ENCODE measurements around the gene RSBN1L. TPM values are rescaled to one million over a fixed set of nuclear protein-coding genes. Genes with fewer than 3 reads are reported as not detected.

The RSBN1L gene
- total and polyA plus RNA-seq, 2 donors (not counting 3 experiments of a cell fraction or from before 2014, with no cell fraction given): 3.0 to 13.1 TPM

GRCh38 chr7:77799078-77799964 is 103.1 kb downstream of the RSBN1L start:
- dilution Hi-C loops (cut with MboI; ENCODE audit: extremely low pct_ligation_motif_present, low sequenced_read_pairs): no loop called here
- Histone ChIP-seq H3K4me3 (replicated peaks in 1 of 3; ENCODE audit: insufficient read depth in 1 of 3, low read depth in 1 of 3, low read length in 3 of 3) (peak overlapping the region; percentile 70 to 92 (median 90)), H3K79me2 (ENCODE audit: control insufficient read depth, insufficient read depth, low read length) (peaks cover 45% of the 10 kb centered on the region), H3K4me1 (ENCODE audit: control insufficient read depth, extremely low read depth, insufficient read depth, low read length) (peaks cover 32% of the 10 kb centered on the region), H3K27ac (ENCODE audit: insufficient read depth, low read depth, low read length) (peak overlapping the region; percentile 52), H3K9me3 (replicated peaks; ENCODE audit: control insufficient read depth, insufficient read depth, low read length) (no peaks in the 10 kb centered on the region), H2AFZ (ENCODE audit: low read depth, low read length) (peak overlapping the region; percentile 89), H3K9me1 (replicated peaks; ENCODE audit: control insufficient read depth, extremely low read depth, insufficient read depth, low read length) (no peaks in the 10 kb centered on the region), H3K27me3 (ENCODE audit: control insufficient read depth in 2 of 2, insufficient read depth in 2 of 2, low read length in 2 of 2) (no peaks in the 10 kb centered on the region), H3K36me3 (ENCODE audit: control insufficient read depth in 2 of 2, extremely low read depth in 1 of 2, insufficient read depth in 2 of 2, low read length in 2 of 2) (no peaks in the 10 kb centered on the region), H3K9ac (replicated peaks; ENCODE audit: extremely low read depth, insufficient read depth, low read length) (peak overlapping the region; percentile 81), H3K4me2 (ENCODE audit: insufficient read depth, low read length) (peak overlapping the region; percentile 92), H4K20me1 (replicated peaks; ENCODE audit: control insufficient read depth, extremely low read depth, insufficient read depth, low read length) (no peaks in the 10 kb centered on the region)
- intact Hi-C loops (cut with micrococcal nuclease): loop anchor here (2.0 to 5.0 kb wide), 3 partner anchors 102 to 262 kb away; partner anchors contain the start of genes PTPN12 and RSBN1L
- ChIA-PET POLR2A (interaction anchor here (1.4 to 1.6 kb wide), 2 partner anchors 12 to 104 kb away, joined by 4 to 5 read pairs; partner anchors contain the start of gene RSBN1L), CTCF (interaction anchor here (0.8 to 2.1 kb wide), 8 partner anchors 11 to 240 kb away, joined by 3 to 11 read pairs (median 3); no protein-coding TSS in a partner anchor)
- no peak for FAIRE-seq
- TF ChIP-seq MAX (IDR thresholded peaks at IDR 0.05; ENCODE audit: insufficient read depth, insufficient read length): no peak
- no peak for TF ChIP-seq GATA2 (IDR thresholded peaks at IDR 0.05; ENCODE audit: insufficient read depth, insufficient read length, low read depth, low read length)
- TF ChIP-seq POLR2A (IDR thresholded peaks at IDR 0.05; ENCODE audit: low read depth, low read length): no peak
- no peak for TF ChIP-seq FOS (IDR thresholded peaks at IDR 0.05; ENCODE audit: borderline replicate concordance, insufficient read depth, low read length)
- no peak for TF ChIP-seq EZH2 (IDR thresholded peaks at IDR 0.05; ENCODE audit: borderline replicate concordance, low read depth, low read length, severe bottlenecking)
- no peak for TF ChIP-seq JUN (IDR thresholded peaks at IDR 0.05; ENCODE audit: borderline replicate concordance, insufficient read depth, insufficient read length, low read depth)
- TF ChIP-seq CTCF (IDR thresholded peaks at IDR 0.05; ENCODE audit: extremely low read depth in 1 of 2, insufficient read depth in 1 of 2, low read depth in 1 of 2, low read length in 2 of 2): no peak
- no peak for TF ChIP-seq POLR2AphosphoS5 (IDR thresholded peaks at IDR 0.05; ENCODE audit: insufficient read depth, low read depth, low read length)
- TF ChIP-seq MYC (IDR thresholded peaks at IDR 0.05; ENCODE audit: low read depth, low read length): no peak
- no TSS peak for BruUV-seq (replicated peaks)
- DNase-seq (ENCODE audit: low read depth, low spot score): peak; percentile 61
